HepG2 (cell line): ENCODE results near the gene EMC1. TPM values are rescaled to one million over a fixed set of nuclear protein-coding genes. Genes with fewer than 3 reads are reported as not detected.

Experiments
- AGO1 ChIP-seq: fragments of 200-400 bp; formaldehyde crosslinking; IDR thresholded peaks from 2 replicates; pipeline ENCODE4 v1.6.1; 2017; ENCODE audit warnings: mild to moderate bottlenecking, low read depth, low read length, moderate library complexity; ENCODE audit not compliant: poor library complexity, severe bottlenecking
- ARID5B ChIP-seq: IDR thresholded peaks from 2 replicates; pipeline ENCODE4 v1.4.0; 2020; ENCODE audit warnings: mild to moderate bottlenecking, missing genetic modification reagents
- FOXC1 ChIP-seq: sonication (generic); formaldehyde crosslinking; IDR thresholded peaks from 2 replicates; pipeline ENCODE4 v1.8.0; 2022; ENCODE audit warnings: mild to moderate bottlenecking, missing genetic modification reagents, borderline replicate concordance
- GZF1 ChIP-seq: sonication (generic); formaldehyde crosslinking; IDR thresholded peaks from 2 replicates; pipeline ENCODE4 v1.5.1; 2020; ENCODE audit warnings: mild to moderate bottlenecking, missing genetic modification reagents
- HNRNPK ChIP-seq: fragments of 200-400 bp; formaldehyde crosslinking; IDR thresholded peaks from 2 replicates; pipeline ENCODE4 v1.6.1; 2018; ENCODE audit warnings: low read length, low read depth, moderate library complexity, mild to moderate bottlenecking; ENCODE audit not compliant: poor library complexity, severe bottlenecking
- MAF1 ChIP-seq: sonication (generic); formaldehyde crosslinking; IDR thresholded peaks from 2 replicates; pipeline ENCODE4 v1.5.0; 2020; ENCODE audit warnings: missing genetic modification reagents, borderline replicate concordance
- MIXL1 ChIP-seq: IDR thresholded peaks from 2 replicates; pipeline ENCODE4 v1.6.1; 2016
- NFAT5 ChIP-seq: sonication (generic); formaldehyde crosslinking; IDR thresholded peaks from 2 replicates; pipeline ENCODE4 v1.4.0; 2020; ENCODE audit warnings: missing genetic modification reagents
- NPAS2 ChIP-seq: sonication (generic); formaldehyde crosslinking; IDR thresholded peaks from 2 replicates; pipeline ENCODE4 v1.8.0; 2022; ENCODE audit warnings: mild to moderate bottlenecking, missing genetic modification reagents, borderline replicate concordance
- SNRNP70 ChIP-seq: fragments of 200-400 bp; formaldehyde crosslinking; IDR thresholded peaks from 2 replicates; pipeline ENCODE4 v1.6.1; 2017; ENCODE audit warnings: mild to moderate bottlenecking, low read depth, low read length, moderate library complexity
- TBL1XR1 ChIP-seq: fragments of 150-350 bp; IDR thresholded peaks from 2 replicates; pipeline ENCODE4 v1.6.1; 2014; ENCODE audit warnings: borderline replicate concordance, low read length; ENCODE audit not compliant: partially characterized antibody
- TOE1 ChIP-seq: sonication (generic); formaldehyde crosslinking; IDR thresholded peaks from 2 replicates; pipeline ENCODE4 v1.4.0; 2020; ENCODE audit warnings: mild to moderate bottlenecking, missing genetic modification reagents
- ZNF143 ChIP-seq: sonication (generic); formaldehyde crosslinking; IDR thresholded peaks from 2 replicates; pipeline ENCODE4 v1.4.0; 2020; ENCODE audit warnings: missing genetic modification reagents
- ZNF24 ChIP-seq: fragments of 450-650 bp; IDR thresholded peaks from 2 replicates; pipeline ENCODE4 v1.6.1; 2017; ENCODE audit warnings: antibody characterized with exemption, mild to moderate bottlenecking
- ZNF567 ChIP-seq: sonication (generic); formaldehyde crosslinking; IDR thresholded peaks from 2 replicates; pipeline ENCODE4 v1.8.1; 2023; ENCODE audit warnings: mild to moderate bottlenecking, missing genetic modification reagents, borderline replicate concordance
- polyA plus RNA-seq, 8 experiments: library from polyadenylated mRNA; depleted of rRNA in 3 of 8; stranded (reverse) in 7 of 8; unstranded in 1 of 8; fragments of >200 nt; fragmentation: Illumina TruSeq in 4 of 8; extraction: Trizol in 4 of 8; gene quantifications; 2 replicates each; pipeline versions ENCODE4 v1.2.1 to v1.2.3, GENCODE V29; 2011 to 2016; ENCODE audit warnings: low read depth in 4 of 8, missing spikeins in 1 of 8, mixed read lengths in 1 of 8; ENCODE audit not compliant: insufficient read depth in 1 of 8
- total RNA-seq, 5 experiments: library from RNA; depleted of rRNA; stranded (reverse); fragments of >200 nt; fragmentation: Illumina TruSeq; extraction: Trizol; gene quantifications; 2 replicates each; pipeline ENCODE4 v1.2.3, GENCODE V29; 2016; ENCODE audit warnings: low read depth in 1 of 5
- TF ChIP-seq, protein P1 (sequence below): IDR thresholded peaks from 2 replicates; pipeline ENCODE4 v1.6.1; 2016; ENCODE audit warnings: missing biosample characterization, missing genetic modification reagents, low read depth
- TF ChIP-seq, protein P2 (sequence below): sonication (generic); formaldehyde crosslinking; IDR thresholded peaks from 2 replicates; pipeline ENCODE4 v1.4.0; 2020; ENCODE audit warnings: missing genetic modification reagents

EMC1 gene
- total and polyA plus RNA-seq, 2 of the 13 experiments (the other 11 are each of a cell fraction or from before 2014, with no cell fraction given), result 38.0 to 61.3 TPM

DNA sequence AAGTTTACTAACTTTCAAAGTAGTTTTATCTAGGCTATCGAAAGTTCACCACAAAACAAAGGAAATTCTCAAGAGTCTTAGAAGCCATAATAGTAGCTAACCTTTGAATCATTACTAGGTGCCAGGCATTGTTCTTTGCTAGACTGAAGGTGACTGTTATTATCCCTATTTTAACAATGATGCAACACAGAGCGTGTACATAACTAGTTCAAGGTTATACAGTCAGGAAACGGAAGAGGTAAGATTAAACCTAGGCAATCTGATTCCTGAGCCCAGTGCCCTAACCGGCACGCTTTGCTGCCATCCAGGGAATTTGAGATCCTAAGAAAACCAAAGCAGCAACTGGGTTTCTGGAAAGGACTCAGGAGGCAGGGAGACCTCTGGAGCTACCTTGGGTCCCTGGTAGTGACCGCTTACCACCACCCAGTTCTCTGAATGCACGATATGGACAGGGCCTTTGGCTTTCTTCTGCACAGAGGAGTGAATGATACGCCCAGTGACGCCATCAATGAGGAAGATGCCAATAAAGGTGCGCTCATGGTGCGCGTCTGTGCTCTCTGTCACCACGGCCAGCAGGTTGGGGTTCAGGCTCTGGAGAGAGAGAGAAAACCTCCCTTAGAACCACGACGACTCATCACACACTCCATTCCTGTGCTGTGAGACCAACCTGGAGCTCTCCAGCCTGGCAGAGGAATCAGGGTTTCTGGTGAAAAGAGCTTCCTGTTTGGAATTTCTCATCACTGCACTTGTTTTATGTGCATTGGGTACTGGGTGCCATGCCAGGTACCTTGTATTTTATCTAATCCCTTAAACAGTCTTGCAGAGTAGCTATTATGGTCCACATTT, 28.1 kb downstream of the EMC1 start (continued):
- TF ChIP-seq MAF1, result no peak
- TF ChIP-seq, protein P1, sequence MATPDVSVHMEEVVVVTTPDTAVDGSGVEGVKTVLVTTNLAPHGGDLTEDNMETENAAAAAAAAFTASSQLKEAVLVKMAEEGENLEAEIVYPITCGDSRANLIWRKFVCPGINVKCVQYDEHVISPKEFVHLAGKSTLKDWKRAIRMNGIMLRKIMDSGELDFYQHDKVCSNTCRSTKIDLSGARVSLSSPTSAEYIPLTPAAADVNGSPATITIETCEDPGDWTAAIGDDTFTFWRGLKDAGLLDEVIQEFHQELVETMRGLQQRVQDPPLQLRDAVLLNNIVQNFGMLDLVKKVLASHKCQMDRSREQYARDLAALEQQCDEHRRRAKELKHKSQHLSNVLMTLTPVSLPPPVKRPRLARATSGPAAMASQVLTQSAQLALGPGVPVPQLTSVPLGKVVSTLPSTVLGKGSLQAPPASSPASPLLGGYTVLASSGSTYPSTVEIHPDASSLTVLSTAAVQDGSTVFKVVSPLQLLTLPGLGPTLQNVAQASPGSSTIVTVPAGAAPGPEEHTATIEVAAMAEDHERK, result no peak
- peak; percentile 74 for TF ChIP-seq TBL1XR1
- no peak for TF ChIP-seq GZF1
- peak; percentile 86 for TF ChIP-seq MIXL1 (CRISPR knock-in tag)
- TF ChIP-seq ARID5B (CRISPR knock-in tag), result peak; percentile 94
- no peak for TF ChIP-seq SNRNP70
- TF ChIP-seq FOXC1 (CRISPR knock-in tag), result no peak
- TF ChIP-seq, protein P2, sequence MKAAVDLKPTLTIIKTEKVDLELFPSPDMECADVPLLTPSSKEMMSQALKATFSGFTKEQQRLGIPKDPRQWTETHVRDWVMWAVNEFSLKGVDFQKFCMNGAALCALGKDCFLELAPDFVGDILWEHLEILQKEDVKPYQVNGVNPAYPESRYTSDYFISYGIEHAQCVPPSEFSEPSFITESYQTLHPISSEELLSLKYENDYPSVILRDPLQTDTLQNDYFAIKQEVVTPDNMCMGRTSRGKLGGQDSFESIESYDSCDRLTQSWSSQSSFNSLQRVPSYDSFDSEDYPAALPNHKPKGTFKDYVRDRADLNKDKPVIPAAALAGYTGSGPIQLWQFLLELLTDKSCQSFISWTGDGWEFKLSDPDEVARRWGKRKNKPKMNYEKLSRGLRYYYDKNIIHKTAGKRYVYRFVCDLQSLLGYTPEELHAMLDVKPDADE (CRISPR knock-in tag), result no peak
- no peak for TF ChIP-seq ZNF24
- no peak for TF ChIP-seq ZNF143
- TF ChIP-seq ZNF567 (CRISPR knock-in tag), result no peak
- TF ChIP-seq TOE1 (CRISPR knock-in tag), result no peak
- no peak for TF ChIP-seq NPAS2 (CRISPR knock-in tag)
- no peak for TF ChIP-seq AGO1
- TF ChIP-seq HNRNPK, result no peak
- no peak for TF ChIP-seq NFAT5 (CRISPR knock-in tag)
